ENCODE measurements around the gene TMX3.

TMX3 gene

DNA sequence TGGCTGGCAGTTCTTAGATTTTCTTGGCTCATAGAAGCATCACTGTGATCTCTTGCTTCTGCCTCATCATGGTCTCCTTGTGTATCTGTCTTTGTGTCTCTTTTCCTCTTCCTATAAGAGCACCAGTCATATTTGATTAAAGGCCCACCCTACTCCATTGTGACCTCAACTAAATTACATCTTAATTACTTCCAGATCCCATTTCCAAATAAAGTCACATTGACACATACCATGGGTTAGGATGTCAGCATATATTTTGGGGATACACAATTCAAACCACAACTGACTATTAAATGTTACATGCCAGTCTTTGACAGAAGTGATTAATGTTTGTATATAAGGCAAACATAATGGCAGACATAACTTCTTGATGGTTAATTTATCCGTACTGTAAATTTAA lies 27.3 kb upstream of the TMX3 start:
- H2BK15ac ChIP-seq (replicated peaks; ENCODE audit: low read depth) = no peak overlapping the region
- no peak overlapping the region for H2BK120ac ChIP-seq (ENCODE audit: low read depth, low read length)
- no peaks in the 10 kb centered on the region for H3K36me3 ChIP-seq (ENCODE audit: control insufficient read depth, insufficient read depth, low read length)
- no CpG with 5 or more reads among the region's 1 CpG for WGBS (ENCODE audit: extremely low coverage, insufficient coverage, low lambda C conversion rate)
- H3K9ac ChIP-seq (ENCODE audit: low read length) = no peak overlapping the region
- no peaks in the 10 kb centered on the region for H3K4me1 ChIP-seq (ENCODE audit: control insufficient read depth, low read depth, low read length)
- H3K27ac ChIP-seq (ENCODE audit: low read depth, low read length) = no peak overlapping the region
- no peak overlapping the region for H4K8ac ChIP-seq (ENCODE audit: low read depth, low read length)
- H3K56ac ChIP-seq (ENCODE audit: low read length) = no peak overlapping the region
- no peak overlapping the region for H3K23ac ChIP-seq (ENCODE audit: low read length)
- no peak overlapping the region for H2AK5ac ChIP-seq (ENCODE audit: low read length)
- no peak overlapping the region for H3K4me2 ChIP-seq (ENCODE audit: low read length)
- DNase-seq = no peak
- H2BK5ac ChIP-seq (ENCODE audit: low read length) = no peak overlapping the region
- H3K79me1 ChIP-seq (ENCODE audit: low read length) = no peaks in the 10 kb centered on the region
- H3K18ac ChIP-seq (ENCODE audit: low read length) = no peak overlapping the region
- H3K4me3 ChIP-seq (ENCODE audit: low read length) = no peak overlapping the region
- no peak overlapping the region for H3K4ac ChIP-seq (ENCODE audit: low read depth, low read length)
- no peaks in the 10 kb centered on the region for H3K27me3 ChIP-seq (ENCODE audit: insufficient read depth, low read length, poor library complexity)
- H4K5ac ChIP-seq (ENCODE audit: low read length) = no peak overlapping the region
- no peaks in the 10 kb centered on the region for H3K79me2 ChIP-seq (ENCODE audit: control insufficient read depth, insufficient read depth, low read length)

DNA sequence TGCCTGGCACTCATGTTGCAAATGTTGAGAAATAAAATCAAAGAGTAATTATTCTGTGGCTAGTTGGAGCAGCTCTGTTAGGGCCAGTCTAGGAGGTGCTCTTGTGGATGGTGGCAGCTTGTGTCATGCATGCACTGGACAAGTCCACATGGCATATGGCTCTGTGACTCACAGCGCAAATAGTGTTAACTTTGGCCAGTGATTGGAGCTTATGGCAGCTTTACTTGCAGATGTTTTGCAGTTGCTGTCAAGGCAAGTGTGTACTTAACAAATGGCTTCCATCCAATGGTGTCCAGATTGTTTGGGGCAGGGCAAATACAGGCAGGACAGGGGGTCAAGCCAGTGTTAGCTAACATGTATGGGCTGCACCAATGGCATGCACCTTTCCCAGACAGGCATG lies 26.1 kb upstream of the TMX3 start:
- Histone ChIP-seq H3K4me3 (ENCODE audit: low read length) (no peak overlapping the region), H3K27ac (ENCODE audit: low read depth, low read length) (no peak overlapping the region), H3K4me2 (ENCODE audit: low read length) (no peak overlapping the region), H3K36me3 (ENCODE audit: control insufficient read depth, insufficient read depth, low read length) (no peaks in the 10 kb centered on the region), H4K8ac (ENCODE audit: low read depth, low read length) (no peak overlapping the region), H3K56ac (ENCODE audit: low read length) (no peak overlapping the region), H3K27me3 (ENCODE audit: insufficient read depth, low read length, poor library complexity) (no peaks in the 10 kb centered on the region), H3K4ac (ENCODE audit: low read depth, low read length) (no peak overlapping the region), H4K5ac (ENCODE audit: low read length) (no peak overlapping the region), H3K4me1 (ENCODE audit: control insufficient read depth, low read depth, low read length) (no peaks in the 10 kb centered on the region), H3K9ac (ENCODE audit: low read length) (no peak overlapping the region), H2BK120ac (ENCODE audit: low read depth, low read length) (no peak overlapping the region), H2BK5ac (ENCODE audit: low read length) (no peak overlapping the region), H3K79me2 (ENCODE audit: control insufficient read depth, insufficient read depth, low read length) (no peaks in the 10 kb centered on the region), H3K23ac (ENCODE audit: low read length) (no peak overlapping the region), H3K79me1 (ENCODE audit: low read length) (no peaks in the 10 kb centered on the region), H3K18ac (ENCODE audit: low read length) (no peak overlapping the region), H2AK5ac (ENCODE audit: low read length) (no peak overlapping the region), H2BK15ac (replicated peaks; ENCODE audit: low read depth) (no peak overlapping the region)
- WGBS (ENCODE audit: extremely low coverage, insufficient coverage, low lambda C conversion rate) = no CpG with 5 or more reads among the region's 1 CpG
- DNase-seq = no peak

DNA sequence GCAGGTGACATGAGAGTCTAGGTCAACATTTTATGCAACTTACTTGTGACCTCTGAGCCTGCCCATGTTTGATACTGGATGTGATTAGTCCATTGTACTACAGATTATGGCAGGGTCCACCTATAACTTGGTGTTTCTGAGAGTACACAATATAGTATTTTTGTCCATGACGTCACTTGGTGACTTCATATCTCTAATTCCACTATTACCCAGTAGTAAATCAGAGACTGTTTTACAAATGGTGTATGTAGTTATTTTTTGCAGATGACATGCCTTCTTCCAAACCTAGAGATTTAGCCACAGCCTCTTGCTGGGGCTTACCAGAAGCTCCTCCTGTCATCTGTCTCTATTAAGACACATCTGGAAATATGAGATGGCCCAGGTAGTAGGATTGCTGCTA lies 24.6 kb upstream of the TMX3 start:
- no peaks in the 10 kb centered on the region for H3K79me1 ChIP-seq (ENCODE audit: low read length)
- H3K9ac ChIP-seq (ENCODE audit: low read length) = no peak overlapping the region
- H3K4me2 ChIP-seq (ENCODE audit: low read length) = no peak overlapping the region
- H3K56ac ChIP-seq (ENCODE audit: low read length) = no peak overlapping the region
- H3K36me3 ChIP-seq (ENCODE audit: control insufficient read depth, insufficient read depth, low read length) = no peaks in the 10 kb centered on the region
- no peak overlapping the region for H2BK5ac ChIP-seq (ENCODE audit: low read length)
- H2BK15ac ChIP-seq (replicated peaks; ENCODE audit: low read depth) = no peak overlapping the region
- H2BK120ac ChIP-seq (ENCODE audit: low read depth, low read length) = no peak overlapping the region
- no peak overlapping the region for H3K18ac ChIP-seq (ENCODE audit: low read length)
- no peak overlapping the region for H3K23ac ChIP-seq (ENCODE audit: low read length)
- no peak overlapping the region for H3K4me3 ChIP-seq (ENCODE audit: low read length)
- no peak overlapping the region for H4K5ac ChIP-seq (ENCODE audit: low read length)
- H3K27ac ChIP-seq (ENCODE audit: low read depth, low read length) = no peak overlapping the region
- no peaks in the 10 kb centered on the region for H3K4me1 ChIP-seq (ENCODE audit: control insufficient read depth, low read depth, low read length)
- H3K79me2 ChIP-seq (ENCODE audit: control insufficient read depth, insufficient read depth, low read length) = no peaks in the 10 kb centered on the region
- H3K27me3 ChIP-seq (ENCODE audit: insufficient read depth, low read length, poor library complexity) = no peaks in the 10 kb centered on the region
- WGBS (ENCODE audit: extremely low coverage, insufficient coverage, low lambda C conversion rate) = no CpG with 5 or more reads among the region's 1 CpG
- no peak overlapping the region for H2AK5ac ChIP-seq (ENCODE audit: low read length)
- no peak overlapping the region for H4K8ac ChIP-seq (ENCODE audit: low read depth, low read length)
- H3K4ac ChIP-seq (ENCODE audit: low read depth, low read length) = no peak overlapping the region
- DNase-seq = no peak

DNA sequence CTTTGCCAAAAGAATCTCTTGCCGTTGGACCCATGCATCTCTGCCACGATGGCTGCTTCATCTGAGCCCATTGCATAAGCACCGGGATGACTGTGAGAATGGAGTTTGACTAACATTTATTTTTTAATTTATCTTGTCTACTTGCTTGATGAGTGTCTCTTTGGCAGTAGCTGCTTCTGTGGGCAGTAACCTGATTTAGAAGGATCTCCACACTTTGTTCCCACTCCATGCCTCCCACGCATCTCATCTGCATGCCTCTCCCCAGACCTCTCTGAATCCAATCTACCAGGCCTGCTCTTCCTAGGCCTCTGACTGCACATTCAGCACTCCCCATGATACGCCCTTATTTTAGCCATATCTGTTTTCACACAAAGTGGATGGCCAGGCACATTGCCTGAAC lies 23.7 kb upstream of the TMX3 start:
- H2BK5ac ChIP-seq (ENCODE audit: low read length) = no peak overlapping the region
- WGBS (ENCODE audit: extremely low coverage, insufficient coverage, low lambda C conversion rate) = no CpG with 5 or more reads among the region's 5 CpGs

DNA sequence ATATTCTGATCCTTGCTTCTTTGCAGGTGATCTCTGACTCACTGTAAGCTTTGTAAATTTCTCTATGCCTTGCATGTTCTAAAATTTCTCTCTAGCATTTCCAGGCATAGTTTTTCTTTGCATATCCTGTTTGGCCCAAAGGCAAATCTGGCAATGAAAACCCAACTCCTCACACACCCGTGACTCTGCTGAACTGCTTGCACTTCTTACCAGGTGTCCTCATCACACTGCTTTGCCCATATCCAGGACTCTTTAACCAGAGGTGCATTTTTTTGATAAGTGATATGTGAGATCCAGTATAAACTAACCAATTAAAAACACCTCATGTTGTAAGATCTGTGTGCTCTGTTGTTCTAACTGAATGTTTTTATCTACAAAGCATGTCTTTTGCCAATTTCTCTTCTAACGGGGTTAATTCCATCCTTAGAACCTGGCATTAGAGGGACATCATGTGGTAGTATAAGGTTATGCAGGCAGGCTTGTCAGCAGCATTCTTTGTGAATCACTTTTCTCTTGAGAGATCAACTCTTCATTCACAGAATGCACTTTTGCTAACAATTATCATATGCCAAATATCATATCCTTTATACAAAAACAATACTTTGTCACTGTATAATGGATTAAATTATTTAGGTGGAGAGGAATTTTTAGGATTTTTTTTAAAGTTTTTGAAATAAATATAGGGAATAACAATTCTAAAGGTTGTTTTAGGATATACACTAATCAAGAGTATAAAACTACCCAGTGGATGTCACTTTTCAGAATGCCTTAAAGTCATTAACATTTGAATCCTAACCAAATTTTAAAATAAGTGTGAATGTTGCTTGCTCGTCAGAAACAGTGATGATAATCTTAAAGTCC lies 20.8 kb upstream of the TMX3 start:
- Histone ChIP-seq H2BK5ac (ENCODE audit: low read length) (no peak overlapping the region), H4K8ac (ENCODE audit: low read depth, low read length) (no peak overlapping the region), H2AK5ac (ENCODE audit: low read length) (no peak overlapping the region), H3K9ac (ENCODE audit: low read length) (no peak overlapping the region), H2BK120ac (ENCODE audit: low read depth, low read length) (no peak overlapping the region), H4K5ac (ENCODE audit: low read length) (no peak overlapping the region), H3K79me2 (ENCODE audit: control insufficient read depth, insufficient read depth, low read length) (no peaks in the 10 kb centered on the region), H3K4me3 (ENCODE audit: low read length) (no peak overlapping the region), H3K56ac (ENCODE audit: low read length) (no peak overlapping the region), H3K36me3 (ENCODE audit: control insufficient read depth, insufficient read depth, low read length) (no peaks in the 10 kb centered on the region), H3K4me1 (ENCODE audit: control insufficient read depth, low read depth, low read length) (no peaks in the 10 kb centered on the region), H3K79me1 (ENCODE audit: low read length) (no peaks in the 10 kb centered on the region), H3K27ac (ENCODE audit: low read depth, low read length) (no peak overlapping the region), H2BK15ac (replicated peaks; ENCODE audit: low read depth) (no peak overlapping the region), H3K18ac (ENCODE audit: low read length) (no peak overlapping the region), H3K27me3 (ENCODE audit: insufficient read depth, low read length, poor library complexity) (no peaks in the 10 kb centered on the region), H3K4ac (ENCODE audit: low read depth, low read length) (no peak overlapping the region), H3K4me2 (ENCODE audit: low read length) (no peak overlapping the region), H3K23ac (ENCODE audit: low read length) (no peak overlapping the region)
- DNase-seq = peak; percentile 48
- no CpG with 5 or more reads among the region's 3 CpGs for WGBS (ENCODE audit: extremely low coverage, insufficient coverage, low lambda C conversion rate)

More for the DNA sequence above, 23.7 kb upstream of the TMX3 start:
- Histone ChIP-seq H3K79me1 (ENCODE audit: low read length) (no peaks in the 10 kb centered on the region), H3K4me1 (ENCODE audit: control insufficient read depth, low read depth, low read length) (no peaks in the 10 kb centered on the region), H3K4me3 (ENCODE audit: low read length) (no peak overlapping the region), H3K4ac (ENCODE audit: low read depth, low read length) (no peak overlapping the region), H3K23ac (ENCODE audit: low read length) (no peak overlapping the region), H2BK120ac (ENCODE audit: low read depth, low read length) (no peak overlapping the region), H3K27ac (ENCODE audit: low read depth, low read length) (no peak overlapping the region), H3K27me3 (ENCODE audit: insufficient read depth, low read length, poor library complexity) (no peaks in the 10 kb centered on the region), H2AK5ac (ENCODE audit: low read length) (no peak overlapping the region), H3K56ac (ENCODE audit: low read length) (no peak overlapping the region), H3K79me2 (ENCODE audit: control insufficient read depth, insufficient read depth, low read length) (no peaks in the 10 kb centered on the region), H3K9ac (ENCODE audit: low read length) (no peak overlapping the region), H4K8ac (ENCODE audit: low read depth, low read length) (no peak overlapping the region), H3K18ac (ENCODE audit: low read length) (no peak overlapping the region), H3K4me2 (ENCODE audit: low read length) (no peak overlapping the region), H3K36me3 (ENCODE audit: control insufficient read depth, insufficient read depth, low read length) (no peaks in the 10 kb centered on the region), H2BK15ac (replicated peaks; ENCODE audit: low read depth) (no peak overlapping the region), H4K5ac (ENCODE audit: low read length) (no peak overlapping the region)
- DNase-seq = no peak

DNA sequence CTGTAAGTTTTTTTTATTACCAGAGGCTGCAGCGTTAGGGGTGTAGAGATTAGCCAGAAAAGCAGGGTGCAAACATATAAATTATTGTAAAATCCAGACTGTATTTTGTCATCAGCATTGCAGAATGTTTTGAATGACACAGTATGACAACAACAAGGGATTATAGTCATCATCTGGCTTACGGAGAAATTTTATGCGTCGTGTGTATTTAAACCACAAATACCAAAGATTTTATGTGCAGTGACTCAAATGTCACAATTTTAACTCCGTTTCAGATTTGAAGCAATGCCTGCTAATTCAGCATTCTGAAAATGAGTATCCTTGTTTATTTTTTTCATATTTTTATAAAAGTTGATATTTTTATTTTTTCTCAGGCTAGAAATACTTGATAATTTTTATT lies 19.4 kb upstream of the TMX3 start:
- Histone ChIP-seq H3K23ac (ENCODE audit: low read length) (no peak overlapping the region), H3K4me2 (ENCODE audit: low read length) (no peak overlapping the region), H3K27ac (ENCODE audit: low read depth, low read length) (no peak overlapping the region), H3K27me3 (ENCODE audit: insufficient read depth, low read length, poor library complexity) (no peaks in the 10 kb centered on the region), H4K8ac (ENCODE audit: low read depth, low read length) (no peak overlapping the region), H2BK5ac (ENCODE audit: low read length) (no peak overlapping the region), H3K79me1 (ENCODE audit: low read length) (no peaks in the 10 kb centered on the region), H3K56ac (ENCODE audit: low read length) (no peak overlapping the region), H2AK5ac (ENCODE audit: low read length) (no peak overlapping the region), H3K79me2 (ENCODE audit: control insufficient read depth, insufficient read depth, low read length) (no peaks in the 10 kb centered on the region), H2BK15ac (replicated peaks; ENCODE audit: low read depth) (no peak overlapping the region), H4K5ac (ENCODE audit: low read length) (no peak overlapping the region), H3K4ac (ENCODE audit: low read depth, low read length) (no peak overlapping the region), H3K9ac (ENCODE audit: low read length) (no peak overlapping the region), H2BK120ac (ENCODE audit: low read depth, low read length) (no peak overlapping the region), H3K36me3 (ENCODE audit: control insufficient read depth, insufficient read depth, low read length) (no peaks in the 10 kb centered on the region), H3K18ac (ENCODE audit: low read length) (no peak overlapping the region), H3K4me1 (ENCODE audit: control insufficient read depth, low read depth, low read length) (no peaks in the 10 kb centered on the region), H3K4me3 (ENCODE audit: low read length) (no peak overlapping the region)
- DNase-seq = no peak
- no CpG with 5 or more reads among the region's 5 CpGs for WGBS (ENCODE audit: extremely low coverage, insufficient coverage, low lambda C conversion rate)
